GM23338 (cell line): ENCODE data around the gene GALNT7. TPM values are rescaled to one million over a fixed set of nuclear protein-coding genes. Genes with fewer than 3 reads are reported as not detected.

Experiments used
- ATAC-seq: fragments of 200-7000 bp; cut with Tn5 transposase; 3 replicates; pipeline ENCODE4 v1.9.1; 2020
- DNase-seq: peaks from one replicate; pipeline ENCODE4 v3.0.0-alpha.2; 2015; ENCODE audit warnings: low spot score
- H2AFZ ChIP-seq: fragments of 200-600 bp; sonication (generic); 2 replicates; pipeline ENCODE4 v1.8.0; 2016; ENCODE audit warnings: antibody characterized with exemption, mild to moderate bottlenecking, moderate library complexity
- H3F3A ChIP-seq: fragments of 200-600 bp; sonication (generic); replicated peaks from 2 replicates; pipeline ENCODE4 v1.8.0; 2017; ENCODE audit warnings: antibody characterized with exemption, mixed run types, low read depth
- H3K27ac ChIP-seq: fragments of 200-600 bp; sonication (generic); 2 replicates; pipeline ENCODE4 v1.6.1; 2016; ENCODE audit warnings: low read depth
- H3K27me3 ChIP-seq: fragments of 200-600 bp; sonication (generic); 2 replicates; pipeline ENCODE4 v1.8.0; 2016; ENCODE audit warnings: mild to moderate bottlenecking, mixed run types, moderate library complexity; ENCODE audit not compliant: insufficient read depth
- H3K36me3 ChIP-seq: fragments of 200-600 bp; sonication (generic); 2 replicates; pipeline ENCODE4 v1.8.0; 2016; ENCODE audit warnings: mild to moderate bottlenecking; ENCODE audit not compliant: insufficient read depth
- H3K4me1 ChIP-seq: fragments of 200-600 bp; sonication (generic); 2 replicates; pipeline ENCODE4 v1.8.0; 2016; ENCODE audit warnings: mild to moderate bottlenecking, moderate library complexity; ENCODE audit not compliant: insufficient read depth
- H3K4me2 ChIP-seq: fragments of 200-600 bp; sonication (generic); 2 replicates; pipeline ENCODE4 v1.7.1; 2017; ENCODE audit warnings: mixed run types
- H3K4me3 ChIP-seq: fragments of 200-600 bp; sonication (generic); 2 replicates; pipeline ENCODE4 v1.6.1; 2016; ENCODE audit warnings: mixed run types
- H3K79me2 ChIP-seq: fragments of 200-600 bp; sonication (generic); replicated peaks from 2 replicates; pipeline ENCODE4 v1.8.0; 2017; ENCODE audit warnings: mild to moderate bottlenecking; ENCODE audit not compliant: insufficient read depth
- H3K9me2 ChIP-seq: fragments of 200-600 bp; sonication (generic); 2 replicates; pipeline ENCODE4 v1.8.0; 2017; ENCODE audit not compliant: insufficient read depth
- H4K20me1 ChIP-seq: fragments of 200-600 bp; sonication (generic); replicated peaks from 2 replicates; pipeline ENCODE4 v1.8.0; 2017; ENCODE audit warnings: mild to moderate bottlenecking; ENCODE audit not compliant: insufficient read depth
- H3K27ac Mint-ChIP-seq: 2 replicates; pipeline ENCODE4 v1.8.0; 2020; ENCODE audit warnings: inconsistent platforms, mild to moderate bottlenecking, moderate library complexity, mixed read lengths
- H3K27me3 Mint-ChIP-seq: 3 replicates; pipeline ENCODE4 v1.8.0; 2022; ENCODE audit warnings: low read depth, mild to moderate bottlenecking, moderate library complexity, mixed read lengths, inconsistent platforms; ENCODE audit not compliant: insufficient read depth, poor library complexity
- H3K36me3 Mint-ChIP-seq: 3 replicates; pipeline ENCODE4 v1.8.0; 2021; ENCODE audit warnings: low read depth, mild to moderate bottlenecking, inconsistent platforms, moderate library complexity, mixed read lengths
- H3K4me1 Mint-ChIP-seq: 3 replicates; pipeline ENCODE4 v1.8.0; 2020; ENCODE audit warnings: mild to moderate bottlenecking, inconsistent platforms, mixed read lengths
- H3K4me3 Mint-ChIP-seq: 3 replicates; pipeline ENCODE4 v1.8.0; 2021; ENCODE audit warnings: moderate library complexity, mild to moderate bottlenecking, inconsistent platforms, mixed read lengths
- H3K9me3 Mint-ChIP-seq: 3 replicates; pipeline ENCODE4 v1.8.0; 2020; ENCODE audit warnings: moderate library complexity, mild to moderate bottlenecking, inconsistent platforms, mixed read lengths
- CREB1 ChIP-seq: fragments of 250-450 bp; sonication (Bioruptor Pico); IDR thresholded peaks from 2 replicates; pipeline ENCODE4 v1.5.0; 2020; ENCODE audit warnings: low read depth, mild to moderate bottlenecking, moderate library complexity
- CTCF ChIP-seq, 2 experiments: fragments of 200-600 bp in 1 of 2; sonication (generic) in 1 of 2; conservative IDR thresholded peaks; 2 replicates each; pipeline versions ENCODE4 v1.5.1 to v1.6.1; 2016 to 2017; ENCODE audit warnings: antibody characterized with exemption in 2 of 2, low read depth in 2 of 2, mild to moderate bottlenecking in 2 of 2, moderate library complexity in 1 of 2
- ETS1 ChIP-seq: IDR thresholded peaks from 2 replicates; pipeline ENCODE4 v1.6.1; 2016; ENCODE audit warnings: antibody characterized with exemption
- EZH2 ChIP-seq: fragments of 200-600 bp; sonication (generic); IDR thresholded peaks from one replicate; pipeline ENCODE4 v1.8.0; 2017; ENCODE audit warnings: antibody characterized with exemption, mild to moderate bottlenecking, low read depth; ENCODE audit not compliant: unreplicated experiment
- EZH2phosphoT487 ChIP-seq: fragments of 200-600 bp; sonication (generic); IDR thresholded peaks from one replicate; pipeline ENCODE4 v1.8.1; 2018; ENCODE audit warnings: antibody characterized with exemption; ENCODE audit not compliant: unreplicated experiment
- JUNB ChIP-seq: IDR thresholded peaks from one replicate; pipeline ENCODE4 v1.6.1; 2016; ENCODE audit warnings: antibody characterized with exemption; ENCODE audit not compliant: unreplicated experiment
- NANOG ChIP-seq: IDR thresholded peaks from 2 replicates; pipeline ENCODE4 v1.6.1; 2016; ENCODE audit warnings: antibody characterized with exemption, borderline replicate concordance
- POLR2AphosphoS5 ChIP-seq: IDR thresholded peaks from 2 replicates; pipeline ENCODE4 v1.6.1; 2016; ENCODE audit warnings: antibody characterized with exemption, low read depth
- REST ChIP-seq: IDR thresholded peaks from one replicate; pipeline ENCODE4 v1.6.1; 2018; ENCODE audit warnings: antibody characterized with exemption; ENCODE audit not compliant: unreplicated experiment
- STAT1 ChIP-seq: IDR thresholded peaks from one replicate; pipeline ENCODE4 v1.6.1; 2016; ENCODE audit warnings: antibody characterized with exemption; ENCODE audit not compliant: unreplicated experiment
- ZNF114 ChIP-seq: fragments of 250-450 bp; sonication (Bioruptor Pico); IDR thresholded peaks from 2 replicates; pipeline ENCODE4 v1.5.0; 2020; ENCODE audit warnings: mild to moderate bottlenecking, moderate library complexity
- ZNF331 ChIP-seq: fragments of 250-450 bp; sonication (Bioruptor Pico); IDR thresholded peaks from 2 replicates; pipeline ENCODE4 v1.5.0; 2020; ENCODE audit warnings: low read depth, mild to moderate bottlenecking, moderate library complexity
- ZNF462 ChIP-seq: fragments of 250-450 bp; sonication (Bioruptor Pico); IDR thresholded peaks from 2 replicates; pipeline ENCODE4 v1.5.0; 2020; ENCODE audit warnings: mild to moderate bottlenecking, moderate library complexity
- polyA plus RNA-seq: library from polyadenylated mRNA; unstranded; fragments of >200 nt; fragmentation: Nextera tagmentation; extraction: Ambion mirVana; gene quantifications from 2 replicates; pipeline ENCODE4 v1.2.1, GENCODE V29; 2016
- total RNA-seq: library from RNA; depleted of rRNA; stranded (reverse); fragments of >200 nt; shearing (Covaris generic); gene quantifications from 2 replicates; pipeline ENCODE4 v1.2.3, GENCODE V29; 2014

Gene GALNT7
- total and polyA plus RNA-seq, 2 experiments from 2014 or later, result 31.8 to 72.2 TPM

- Mint-ChIP-seq H3K27ac (no peak overlapping the region), H3K36me3 (peaks cover 69% of the 10 kb centered on the region)
Observed at GRCh38 chr4:173282626-173283025, 114.0 kb downstream of the GALNT7 start.

More at GRCh38 chr4:173282626-173283025, 114.0 kb downstream of the GALNT7 start:
- no peak overlapping the region for H3K4me3 ChIP-seq
- DNase-seq (no peak), ATAC-seq (no peak)
- TF ChIP-seq ZNF114 (CRISPR knock-in tag) (no peak), NANOG (no peak), ETS1 (no peak), STAT1 (no peak), ZNF331 (CRISPR knock-in tag) (no peak), CTCF (conservative IDR thresholded peaks at IDR 0.05; ENCODE audit: low read depth in 2 of 2) (no peak), EZH2phosphoT487 (no peak), ZNF462 (CRISPR knock-in tag) (no peak), POLR2AphosphoS5 (no peak), EZH2 (no peak), JUNB (no peak), CREB1 (no peak), REST (no peak)
- H3K9me2 ChIP-seq, result 0 out of 2 replicates have a peak, but pooled peaks cover 3% of the 10 kb centered on the region
- no peak overlapping the region for H3K4me2 ChIP-seq
- Mint-ChIP-seq H3K4me1 (no peaks in the 10 kb centered on the region), H3K4me3 (no peak overlapping the region), H3K27me3 (peaks cover 5% of the 10 kb centered on the region), H3K9me3 (peaks cover 53% of the 10 kb centered on the region)
- H2AFZ ChIP-seq, result no peak overlapping the region
- no peaks in the 10 kb centered on the region for H3K4me1 ChIP-seq
- peaks cover 79% of the 10 kb centered on the region for H3K79me2 ChIP-seq
- no peak overlapping the region for H3K27ac ChIP-seq
- no peaks in the 10 kb centered on the region for H3F3A ChIP-seq
- H3K27me3 ChIP-seq, result no peaks in the 10 kb centered on the region
- H4K20me1 ChIP-seq, result peaks cover 5% of the 10 kb centered on the region; the same call in 1 of the 2 replicates
- H3K36me3 ChIP-seq, result peaks cover 34% of the 10 kb centered on the region
